H9 (cell line): ENCODE data around the gene CCDC30. TPM values are rescaled to one million over a fixed set of nuclear protein-coding genes. Genes with fewer than 3 reads are reported as not detected.

ENCODE experiments used
- DNase-seq: peaks from one replicate; pipeline ENCODE4 v3.0.0-alpha.2; 2017
- H2AFZ ChIP-seq: one replicate; pipeline ENCODE4 v1.6.1; 2013; ENCODE audit warnings: mild to moderate bottlenecking, low read length, control low read depth, moderate library complexity
- H2AK5ac ChIP-seq: 2 replicates; pipeline ENCODE4 v1.6.1; 2013; ENCODE audit warnings: low read length, control low read depth, mixed read lengths; ENCODE audit not compliant: insufficient read length
- H2BK120ac ChIP-seq: one replicate; pipeline ENCODE4 v1.6.1; 2013; ENCODE audit warnings: low read depth, mild to moderate bottlenecking, low read length, control low read depth, inconsistent platforms; ENCODE audit not compliant: poor library complexity, severe bottlenecking
- H2BK12ac ChIP-seq: 2 replicates; pipeline ENCODE4 v1.6.1; 2013; ENCODE audit warnings: low read length, control low read depth, mixed read lengths, low read depth; ENCODE audit not compliant: insufficient read length
- H2BK15ac ChIP-seq: 2 replicates; pipeline ENCODE4 v1.6.1; 2013; ENCODE audit warnings: low read depth, low read length, control low read depth
- H2BK20ac ChIP-seq: one replicate; pipeline ENCODE4 v1.6.1; 2013; ENCODE audit warnings: low read depth, mild to moderate bottlenecking, low read length, control low read depth, inconsistent platforms; ENCODE audit not compliant: poor library complexity, severe bottlenecking
- H2BK5ac ChIP-seq: 2 replicates; pipeline ENCODE4 v1.6.1; 2013; ENCODE audit warnings: low read length, control low read depth, mixed read lengths; ENCODE audit not compliant: insufficient read length
- H3K14ac ChIP-seq: 2 replicates; pipeline ENCODE4 v1.6.1; 2013; ENCODE audit warnings: low read length, control low read depth; ENCODE audit not compliant: insufficient read depth
- H3K18ac ChIP-seq: 2 replicates; pipeline ENCODE4 v1.6.1; 2013; ENCODE audit warnings: low read depth, mild to moderate bottlenecking, mixed read lengths, low read length, control low read depth; ENCODE audit not compliant: insufficient read length
- H3K23ac ChIP-seq: 2 replicates; pipeline ENCODE4 v1.6.1; 2013; ENCODE audit warnings: low read length, control low read depth, mixed read lengths, low read depth; ENCODE audit not compliant: insufficient read length
- H3K23me2 ChIP-seq: 2 replicates; pipeline ENCODE4 v1.6.1; 2013; ENCODE audit warnings: low read depth, mild to moderate bottlenecking, mixed read lengths, low read length, control low read depth; ENCODE audit not compliant: insufficient read length, poor library complexity, severe bottlenecking
- H3K27ac ChIP-seq: 2 replicates; pipeline ENCODE4 v1.5.1; 2013; ENCODE audit warnings: low read length, control low read depth, mixed read lengths, low read depth; ENCODE audit not compliant: insufficient read length
- H3K27me3 ChIP-seq: 2 replicates; pipeline ENCODE4 v1.6.1; 2013; ENCODE audit warnings: low read length, control low read depth, inconsistent platforms; ENCODE audit not compliant: insufficient read depth
- H3K4ac ChIP-seq: 2 replicates; pipeline ENCODE4 v1.6.1; 2013; ENCODE audit warnings: low read depth, mild to moderate bottlenecking, control low read depth, inconsistent platforms, low read length, moderate library complexity
- H3K4me1 ChIP-seq: 2 replicates; pipeline ENCODE4 v1.6.1; 2013; ENCODE audit warnings: low read length, control low read depth, inconsistent platforms; ENCODE audit not compliant: insufficient read depth
- H3K4me2 ChIP-seq: 2 replicates; pipeline ENCODE4 v1.6.1; 2013; ENCODE audit warnings: low read length, control low read depth, mixed read lengths; ENCODE audit not compliant: insufficient read length, insufficient read depth
- H3K56ac ChIP-seq: 2 replicates; pipeline ENCODE4 v1.6.1; 2013; ENCODE audit warnings: low read depth, mild to moderate bottlenecking, mixed read lengths, low read length, control low read depth; ENCODE audit not compliant: insufficient read length
- H3K79me1 ChIP-seq: 2 replicates; pipeline ENCODE4 v1.6.1; 2013; ENCODE audit warnings: low read depth, mild to moderate bottlenecking, moderate library complexity, low read length, control low read depth, inconsistent platforms; ENCODE audit not compliant: insufficient read depth, poor library complexity, severe bottlenecking
- H3K79me2 ChIP-seq: 2 replicates; pipeline ENCODE4 v1.6.1; 2013; ENCODE audit warnings: low read length, control low read depth, inconsistent platforms; ENCODE audit not compliant: insufficient read depth
- H3K9ac ChIP-seq: 2 replicates; pipeline ENCODE4 v1.6.1; 2013; ENCODE audit warnings: low read length, control low read depth, mixed read lengths; ENCODE audit not compliant: insufficient read length; ENCODE audit errors: extremely low read depth
- H3K9me3 ChIP-seq: one replicate; pipeline ENCODE4 v1.6.1; 2013; ENCODE audit warnings: low read depth, low read length, inconsistent platforms; ENCODE audit not compliant: control insufficient read depth
- H3T11ph ChIP-seq: one replicate; pipeline ENCODE4 v1.6.1; 2013; ENCODE audit warnings: mild to moderate bottlenecking, low read length, control low read depth, inconsistent platforms
- H4K20me1 ChIP-seq: one replicate; pipeline ENCODE4 v1.6.1; 2013; ENCODE audit not compliant: control insufficient read depth, insufficient read length, insufficient read depth
- H4K5ac ChIP-seq: 2 replicates; pipeline ENCODE4 v1.6.1; 2013; ENCODE audit warnings: low read depth, mild to moderate bottlenecking, mixed read lengths, low read length, control low read depth; ENCODE audit not compliant: insufficient read length
- H4K8ac ChIP-seq: replicated peaks from 2 replicates; pipeline ENCODE4 v1.6.1; 2013; ENCODE audit warnings: low read length, control low read depth, mixed read lengths, low read depth; ENCODE audit not compliant: insufficient read length
- H4K91ac ChIP-seq: 2 replicates; pipeline ENCODE4 v1.6.1; 2013; ENCODE audit warnings: low read depth, mild to moderate bottlenecking, moderate library complexity, mixed read lengths, low read length, control low read depth; ENCODE audit not compliant: insufficient read length
- H3K27ac Mint-ChIP-seq, 3 experiments: 2 replicates in 2 of 3; 3 replicates in 1 of 3; pipeline ENCODE4 v1.8.0; 2020 to 2021; ENCODE audit warnings: mixed read lengths in 3 of 3, mild to moderate bottlenecking in 1 of 3, moderate library complexity in 1 of 3
- H3K27me3 Mint-ChIP-seq: 2 replicates; pipeline ENCODE4 v1.8.0; 2021; ENCODE audit warnings: low read depth, mild to moderate bottlenecking, moderate library complexity, mixed read lengths
- H3K36me3 Mint-ChIP-seq, 3 experiments: 2 replicates in 2 of 3; 3 replicates in 1 of 3; pipeline ENCODE4 v1.8.0; 2020 to 2021; ENCODE audit warnings: low read depth in 3 of 3, mixed read lengths in 3 of 3; ENCODE audit not compliant: insufficient read depth in 1 of 3
- H3K4me1 Mint-ChIP-seq, 2 experiments: 2 replicates each; pipeline ENCODE4 v1.8.0; 2020; ENCODE audit warnings: mixed read lengths in 2 of 2
- H3K4me3 Mint-ChIP-seq, 2 experiments: 2 replicates in 1 of 2; 3 replicates in 1 of 2; pipeline ENCODE4 v1.8.0; 2020 to 2021; ENCODE audit warnings: mild to moderate bottlenecking in 2 of 2, mixed read lengths in 2 of 2, moderate library complexity in 1 of 2
- H3K9me3 Mint-ChIP-seq, 2 experiments: 2 replicates in 1 of 2; 3 replicates in 1 of 2; pipeline ENCODE4 v1.8.0; 2020; ENCODE audit warnings: mild to moderate bottlenecking in 2 of 2, mixed read lengths in 2 of 2, moderate library complexity in 1 of 2
- WGBS: extraction: QIAGEN DNeasy Blood & Tissue Kit; methylation state at CpG from one replicate; pipeline ENCODE4 v1.1.7; 2013; ENCODE audit warnings: missing lambda C conversion rate, low lambda C conversion rate, mixed read lengths; ENCODE audit not compliant: insufficient read length; ENCODE audit errors: extremely low coverage; 5-methylcytosine and 5-hydroxymethylcytosine counted together
- total RNA-seq: library from RNA; stranded (reverse); gene quantifications from 2 replicates; pipeline ENCODE4 v1.2.1, GENCODE V29; 2021
- TF ChIP-seq, protein P1 (sequence below): fragments of 200-600 bp; sonication (generic); conservative IDR thresholded peaks from 3 replicates; pipeline ENCODE4 v1.8.0; 2021; ENCODE audit warnings: antibody characterized with exemption, mild to moderate bottlenecking

Gene CCDC30
- total RNA-seq, 1 experiment from 2014 or later = 1.8 TPM

- H3K9ac ChIP-seq = no peak overlapping the region
- H3K4ac ChIP-seq = no peak overlapping the region
- no peak overlapping the region for H3K56ac ChIP-seq
- no peaks in the 10 kb centered on the region for H3K4me1 ChIP-seq
- H3K14ac ChIP-seq = no peak overlapping the region
- no peaks in the 10 kb centered on the region for H3K79me1 ChIP-seq
- H3K27me3 Mint-ChIP-seq = peaks cover 6% of the 10 kb centered on the region
- H4K20me1 ChIP-seq = no peaks in the 10 kb centered on the region
- no peaks in the 10 kb centered on the region for H3K23me2 ChIP-seq
- peaks cover 15 to 26% of the 10 kb centered on the region in 2 experiments for H3K9me3 Mint-ChIP-seq
- H2BK20ac ChIP-seq = no peak overlapping the region
- no peaks in the 10 kb centered on the region for H3K27me3 ChIP-seq
- no peak for DNase-seq
- H3K27ac Mint-ChIP-seq = no peak overlapping the region
- H3K18ac ChIP-seq = no peak overlapping the region
- no peak overlapping the region for H2AFZ ChIP-seq
- H2BK15ac ChIP-seq = no peak overlapping the region
- H2BK12ac ChIP-seq = no peak overlapping the region
- no CpG with 5 or more reads among the region's 2 CpGs for WGBS
- peaks cover 11% of the 10 kb centered on the region for H3K9me3 ChIP-seq
- no peak overlapping the region for H3K4me2 ChIP-seq
- H3K36me3 Mint-ChIP-seq = peaks cover 7 to 18% (median 13%) of the 10 kb centered on the region in 3 experiments; a peak in 6 of 7 replicates
- no peak overlapping the region for H3K4me3 Mint-ChIP-seq
- no peak overlapping the region for H4K91ac ChIP-seq
- H4K8ac ChIP-seq = no peak overlapping the region
- no peaks in the 10 kb centered on the region for H3K4me1 Mint-ChIP-seq
- TF ChIP-seq, protein P1, sequence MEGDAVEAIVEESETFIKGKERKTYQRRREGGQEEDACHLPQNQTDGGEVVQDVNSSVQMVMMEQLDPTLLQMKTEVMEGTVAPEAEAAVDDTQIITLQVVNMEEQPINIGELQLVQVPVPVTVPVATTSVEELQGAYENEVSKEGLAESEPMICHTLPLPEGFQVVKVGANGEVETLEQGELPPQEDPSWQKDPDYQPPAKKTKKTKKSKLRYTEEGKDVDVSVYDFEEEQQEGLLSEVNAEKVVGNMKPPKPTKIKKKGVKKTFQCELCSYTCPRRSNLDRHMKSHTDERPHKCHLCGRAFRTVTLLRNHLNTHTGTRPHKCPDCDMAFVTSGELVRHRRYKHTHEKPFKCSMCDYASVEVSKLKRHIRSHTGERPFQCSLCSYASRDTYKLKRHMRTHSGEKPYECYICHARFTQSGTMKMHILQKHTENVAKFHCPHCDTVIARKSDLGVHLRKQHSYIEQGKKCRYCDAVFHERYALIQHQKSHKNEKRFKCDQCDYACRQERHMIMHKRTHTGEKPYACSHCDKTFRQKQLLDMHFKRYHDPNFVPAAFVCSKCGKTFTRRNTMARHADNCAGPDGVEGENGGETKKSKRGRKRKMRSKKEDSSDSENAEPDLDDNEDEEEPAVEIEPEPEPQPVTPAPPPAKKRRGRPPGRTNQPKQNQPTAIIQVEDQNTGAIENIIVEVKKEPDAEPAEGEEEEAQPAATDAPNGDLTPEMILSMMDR = no peak
- H2BK5ac ChIP-seq = no peak overlapping the region
- H3T11ph ChIP-seq = no peak overlapping the region
- H3K79me2 ChIP-seq = no peaks in the 10 kb centered on the region
- H4K5ac ChIP-seq = no peak overlapping the region
- H2BK120ac ChIP-seq = no peak overlapping the region
- no peak overlapping the region for H2AK5ac ChIP-seq
- no peak overlapping the region for H3K27ac ChIP-seq
- no peak overlapping the region for H3K23ac ChIP-seq
Observed at GRCh38 chr1:42587753-42588152, 124.7 kb downstream of the CCDC30 start.
